NOMO-1 treated with DMSO at 0.1 percent for 48 hours (cell line): Measurements from ENCODE around the gene OMG.
A peak's percentile ranks its signal among the peaks of the same experiment; 100 is the strongest.
"Not testable (repeated sequence)": the region's sequence is repeated elsewhere in the genome, so short reads cannot be mapped to it uniquely, and the experiment has no call there.

Source experiments
- DNase-seq: peaks from one replicate; lab custom pipeline; 2025; ENCODE audit not compliant: unreplicated experiment; lab: John Stamatoyannopoulos, UW

The OMG gene

GRCh38 chr17:31308372-31309334 lies 11.6 kb upstream of the OMG start:
- DNase-seq: peak; percentile 68

DNA sequence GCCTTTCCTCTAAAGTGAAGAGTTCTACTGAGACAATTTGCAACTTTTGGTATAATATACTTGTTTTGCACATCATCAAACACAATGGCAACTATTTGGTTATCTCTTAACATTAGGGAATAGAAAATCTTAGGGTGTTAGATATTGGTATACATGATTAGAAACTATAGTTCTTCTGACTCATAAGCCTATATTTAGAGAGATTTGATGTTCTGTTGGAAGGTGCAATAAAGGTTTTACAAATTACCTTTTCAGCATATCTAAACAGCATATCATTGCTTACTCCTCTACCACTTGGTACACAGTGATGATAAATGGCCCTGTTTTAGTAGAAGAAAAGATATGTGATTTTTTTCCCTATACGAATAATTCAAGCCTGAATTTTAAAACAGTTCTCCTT lies 10.6 kb upstream of the OMG start:
- DNase-seq: no peak

GRCh38 chr17:31299624-31300023 lies 2.6 kb upstream of the OMG start:
- DNase-seq: no peak

DNA sequence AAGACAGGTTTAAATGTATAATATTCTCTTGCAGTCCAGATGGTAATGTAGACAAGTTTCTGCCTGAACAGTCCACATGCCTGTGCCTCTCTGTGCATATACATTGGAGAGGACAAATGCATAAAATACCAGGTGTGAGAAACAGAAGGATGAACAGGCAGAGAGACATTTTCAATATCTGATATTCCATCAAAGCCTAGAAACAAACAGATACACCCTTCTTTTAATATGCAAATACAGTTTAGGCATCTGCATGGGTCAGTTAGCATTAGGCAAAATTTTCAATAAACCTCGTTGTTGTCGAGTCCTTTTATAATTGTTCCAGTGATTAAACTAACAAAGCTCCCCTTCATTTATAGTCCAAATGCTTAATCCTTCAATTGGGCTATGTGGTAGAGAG lies 897 bp downstream of the OMG start:
- DNase-seq: no peak

DNA sequence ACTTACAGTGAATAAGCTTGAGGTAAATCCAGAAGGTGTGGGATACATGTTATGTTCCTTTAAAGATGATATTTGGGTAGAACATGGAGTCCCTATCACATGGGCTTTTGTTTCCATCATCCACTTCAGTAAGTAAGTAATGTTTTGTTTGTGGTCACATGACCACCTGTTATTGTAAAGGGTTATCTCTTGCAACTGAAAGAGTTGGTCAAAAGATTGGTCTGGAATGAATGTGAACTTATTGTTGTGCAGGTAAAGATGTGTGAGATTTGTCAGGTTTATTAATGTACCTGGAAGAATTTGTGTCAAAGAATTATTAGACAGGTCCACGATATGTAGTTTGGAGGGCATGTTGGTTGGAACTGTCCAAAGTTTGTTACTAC lies 1.6 kb downstream of the OMG start:
- no peak for DNase-seq

DNA sequence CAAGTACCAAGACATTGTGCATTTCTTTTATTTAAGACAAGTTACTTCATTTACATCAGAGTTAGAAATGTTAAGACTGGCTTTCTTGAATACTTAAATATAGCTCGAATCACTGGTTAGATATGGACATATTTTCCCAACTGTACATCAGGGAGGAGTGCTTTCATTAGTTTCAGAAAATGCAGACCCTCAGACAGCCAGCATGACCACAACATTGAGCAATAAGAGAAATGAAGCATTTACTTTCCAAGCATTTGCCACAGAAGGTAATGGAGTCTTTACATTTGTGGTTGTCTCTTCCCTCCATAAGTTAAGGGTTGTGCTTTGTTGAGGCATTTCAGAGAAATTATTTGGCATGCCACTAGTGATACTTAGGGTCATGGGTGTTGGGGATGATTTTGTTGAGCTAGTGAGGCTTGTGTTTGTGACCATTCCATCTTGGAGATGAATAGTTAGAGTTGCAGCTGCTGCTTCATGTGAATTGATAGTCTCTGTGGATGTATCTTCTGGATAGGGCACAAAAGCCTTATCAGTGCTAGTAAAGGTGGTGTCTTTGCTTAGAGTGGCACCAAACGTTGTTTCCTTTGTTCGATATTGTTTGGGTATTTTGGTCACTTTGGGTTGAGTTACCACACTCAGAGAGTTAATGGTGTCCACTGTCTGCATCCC lies 2.1 kb downstream of the OMG start:
- peak; percentile 27 for DNase-seq

GRCh38 chr17:31294231-31294630 lies 2.8 kb downstream of the OMG start:
- no peak for DNase-seq

- DNase-seq: no peak
Measured at GRCh38 chr17:31293581-31293980, 3.5 kb downstream of the OMG start.

- no peak for DNase-seq
Measured at GRCh38 chr17:31291820-31292219, 5.2 kb downstream of the OMG start.

GRCh38 chr17:31289790-31290189 lies 7.2 kb downstream of the OMG start:
- DNase-seq: no peak

- DNase-seq: not testable (repeated sequence)
Measured at GRCh38 chr17:31287932-31288331, 9.1 kb downstream of the OMG start.

- DNase-seq: no peak
Measured at GRCh38 chr17:31286587-31286986, 10.5 kb downstream of the OMG start.

DNA sequence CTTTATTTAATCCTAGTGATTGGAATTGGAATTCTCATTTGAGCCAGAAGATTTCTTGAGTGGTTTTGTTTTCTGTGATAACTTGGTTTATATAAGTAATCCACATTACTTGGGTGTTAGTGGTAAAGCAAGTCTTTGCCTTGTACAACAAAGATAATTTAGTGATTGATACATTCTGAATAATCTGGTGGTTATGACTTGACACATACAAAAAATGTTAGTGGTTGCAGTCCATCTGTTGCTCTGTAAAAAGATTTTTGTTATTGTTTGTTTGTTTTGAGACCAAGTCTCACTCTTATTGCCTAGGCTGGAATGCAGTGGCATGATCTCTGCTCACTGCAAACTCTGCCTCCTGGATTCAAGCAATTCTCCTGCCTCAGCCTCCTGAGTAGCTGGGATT lies 13.2 kb downstream of the OMG start:
- DNase-seq: no peak

DNA sequence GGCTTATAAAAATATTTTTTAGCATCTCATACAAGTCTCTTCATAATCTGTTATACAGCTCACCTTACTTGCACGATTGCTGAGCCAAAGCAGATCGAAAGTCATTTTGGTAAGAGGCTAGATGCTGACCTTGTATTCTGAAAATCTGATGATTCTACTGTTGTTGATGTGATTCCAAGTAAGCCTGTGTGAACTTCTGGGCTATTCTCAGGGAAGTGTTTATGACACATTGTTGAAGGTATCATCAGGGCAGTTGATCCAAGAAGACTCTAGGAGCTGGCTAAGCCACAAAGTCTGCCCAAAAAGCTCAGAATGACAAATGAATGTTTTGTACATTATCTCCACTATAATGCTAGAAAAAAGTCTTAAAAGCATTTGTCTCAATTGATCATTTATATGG lies 16.0 kb downstream of the OMG start:
- no peak for DNase-seq

DNA sequence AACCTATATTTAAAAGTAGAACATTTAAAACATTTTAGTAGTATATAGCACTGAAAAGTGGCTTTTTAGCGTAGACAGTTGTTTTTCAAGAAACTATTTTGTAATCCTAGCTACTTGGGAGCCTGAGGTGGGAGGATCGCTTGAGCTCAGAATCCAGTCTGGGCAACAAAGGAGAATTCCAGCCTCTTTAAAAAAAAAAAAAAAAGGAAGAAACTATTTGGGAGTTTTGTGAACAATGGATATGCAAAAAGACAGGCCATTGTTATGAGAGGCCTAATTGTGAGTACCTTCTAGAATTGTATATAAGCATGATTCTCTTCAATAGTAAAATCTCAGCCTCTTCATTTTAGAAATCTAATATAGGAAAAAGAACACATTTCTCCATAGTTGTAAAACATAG lies 17.6 kb downstream of the OMG start:
- no peak for DNase-seq

DNA sequence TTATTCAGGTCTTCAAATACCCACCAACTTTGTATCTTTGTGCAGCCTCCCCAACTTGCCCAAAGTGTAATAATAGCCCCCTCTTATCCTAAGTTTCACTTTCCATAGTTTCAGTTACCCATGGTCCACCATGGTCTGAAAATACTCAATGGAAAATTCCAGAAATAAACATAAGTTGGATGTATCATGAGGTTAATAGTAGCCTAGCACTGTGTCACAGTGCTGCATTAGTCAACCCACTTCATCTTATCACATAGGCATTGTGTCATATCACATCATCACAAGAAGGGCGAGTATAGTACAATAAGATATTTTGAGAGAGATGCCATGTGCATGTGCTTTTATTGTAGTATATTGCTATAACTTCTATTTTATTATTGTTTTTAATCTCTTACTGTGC lies 21.9 kb downstream of the OMG start:
- DNase-seq: no peak

GRCh38 chr17:31274252-31274651 lies 22.8 kb downstream of the OMG start:
- DNase-seq: peak; percentile 91

GRCh38 chr17:31273516-31273915 lies 23.5 kb downstream of the OMG start:
- DNase-seq: no peak

DNA sequence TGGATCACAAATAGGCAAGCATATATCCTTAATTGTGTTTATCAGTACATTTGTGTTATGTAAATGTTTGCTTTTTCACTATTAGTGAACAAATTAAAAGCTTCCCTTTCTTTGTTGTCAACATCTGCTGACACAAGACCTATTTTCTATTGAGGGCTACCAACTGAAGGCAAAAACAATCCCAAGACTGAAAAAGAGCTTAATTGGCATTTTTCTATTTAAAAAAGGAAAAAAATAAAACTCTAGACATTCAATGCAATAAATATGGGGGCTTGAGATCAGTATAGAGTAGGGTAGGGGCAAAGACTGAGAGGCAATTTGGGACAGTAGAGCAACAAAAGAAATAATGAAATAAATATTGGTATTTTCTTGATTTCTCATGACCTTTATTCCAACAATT lies 24.2 kb downstream of the OMG start:
- no peak for DNase-seq

- no peak for DNase-seq
Measured at GRCh38 chr17:31272236-31272635, 24.8 kb downstream of the OMG start.

DNA sequence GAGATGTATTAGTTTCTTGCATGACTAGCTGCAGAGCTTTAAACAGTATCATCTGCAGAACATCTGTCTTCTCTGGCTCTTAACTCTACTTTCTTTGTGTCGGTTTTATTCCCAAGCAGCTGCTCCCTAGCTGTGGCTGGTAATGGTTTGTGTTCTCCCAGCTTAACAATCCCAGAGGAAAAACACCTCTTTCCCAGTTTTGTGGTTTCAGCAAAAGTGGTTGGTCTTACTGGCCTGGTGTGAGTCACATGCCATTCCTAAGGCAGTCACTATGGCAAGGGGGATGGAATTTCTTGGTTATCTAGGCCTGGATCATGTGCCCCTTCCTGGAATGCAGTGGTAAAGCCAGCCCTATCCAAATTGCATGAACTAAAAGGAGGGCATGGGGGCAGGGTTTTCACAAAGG lies 27.5 kb downstream of the OMG start:
- DNase-seq: no peak

- DNase-seq: no peak
Measured at GRCh38 chr17:31269036-31269577, 27.9 kb downstream of the OMG start.
